HepG2 (cell line): ENCODE results near the gene KDM2B. TPM values are rescaled to one million over a fixed set of nuclear protein-coding genes. Genes with fewer than 3 reads are reported as not detected.
A peak's percentile ranks its signal among the peaks of the same experiment; 100 is the strongest.

Experiments used
- BORCS8-MEF2B ChIP-seq: sonication (generic); formaldehyde crosslinking; IDR thresholded peaks from 2 replicates; pipeline ENCODE4 v1.8.0; 2022; ENCODE audit warnings: mild to moderate bottlenecking, missing genetic modification reagents
- CEBPZ ChIP-seq: IDR thresholded peaks from 2 replicates; pipeline ENCODE4 v1.6.1; 2012; ENCODE audit warnings: low read length, improper control_type of control experiment
- DMTF1 ChIP-seq: sonication (generic); formaldehyde crosslinking; IDR thresholded peaks from 2 replicates; pipeline ENCODE4 v1.4.0; 2020; ENCODE audit warnings: mild to moderate bottlenecking, missing genetic modification reagents
- HMG20A ChIP-seq: IDR thresholded peaks from 2 replicates; pipeline ENCODE4 v1.6.1; 2016; ENCODE audit warnings: borderline replicate concordance
- HNRNPK ChIP-seq: fragments of 200-400 bp; formaldehyde crosslinking; IDR thresholded peaks from 2 replicates; pipeline ENCODE4 v1.6.1; 2018; ENCODE audit warnings: low read length, low read depth, moderate library complexity, mild to moderate bottlenecking; ENCODE audit not compliant: poor library complexity, severe bottlenecking
- HNRNPL ChIP-seq: fragments of 200-400 bp; formaldehyde crosslinking; IDR thresholded peaks from 2 replicates; pipeline ENCODE4 v1.6.1; 2017; ENCODE audit warnings: mild to moderate bottlenecking, low read depth, low read length
- MAFK ChIP-seq, 2 experiments: IDR thresholded peaks in 1 of 2; conservative IDR thresholded peaks in 1 of 2; 2 replicates each; pipeline ENCODE4 v1.6.1; 2011; ENCODE audit warnings: improper control_type of control experiment in 2 of 2, low read length in 2 of 2
- MED1 ChIP-seq: sonication (generic); formaldehyde crosslinking; IDR thresholded peaks from 2 replicates; pipeline ENCODE4 v1.4.0; 2020; ENCODE audit warnings: missing genetic modification reagents
- MIER3 ChIP-seq: IDR thresholded peaks from 2 replicates; pipeline ENCODE4 v1.6.1; 2016; ENCODE audit warnings: missing compliant biosample characterization, borderline replicate concordance
- RXRB ChIP-seq: IDR thresholded peaks from 2 replicates; pipeline ENCODE4 v1.6.1; 2016; ENCODE audit warnings: borderline replicate concordance, missing genetic modification reagents, missing compliant biosample characterization
- STAG1 ChIP-seq: sonication (generic); formaldehyde crosslinking; IDR thresholded peaks from 2 replicates; pipeline ENCODE4 v1.4.0; 2020; ENCODE audit warnings: missing genetic modification reagents
- UBTF ChIP-seq: sonication (generic); formaldehyde crosslinking; IDR thresholded peaks from 2 replicates; pipeline ENCODE4 v1.4.0; 2020; ENCODE audit warnings: mild to moderate bottlenecking, missing genetic modification reagents
- WIZ ChIP-seq: sonication (generic); formaldehyde crosslinking; IDR thresholded peaks from 2 replicates; pipeline ENCODE4 v1.5.1; 2020; ENCODE audit warnings: mild to moderate bottlenecking, missing genetic modification reagents
- ZKSCAN8 ChIP-seq: IDR thresholded peaks from 2 replicates; pipeline ENCODE4 v1.6.1; 2016; ENCODE audit warnings: borderline replicate concordance, missing genetic modification reagents, missing compliant biosample characterization
- ZNF337 ChIP-seq: sonication (generic); formaldehyde crosslinking; IDR thresholded peaks from 2 replicates; pipeline ENCODE4 v1.5.1; 2020; ENCODE audit warnings: missing genetic modification reagents, low read depth, mild to moderate bottlenecking, borderline replicate concordance
- ZNF598 ChIP-seq: sonication (generic); formaldehyde crosslinking; IDR thresholded peaks from 2 replicates; pipeline ENCODE4 v1.5.1; 2020; ENCODE audit warnings: mild to moderate bottlenecking, missing genetic modification reagents, borderline replicate concordance
- ZNF691 ChIP-seq: sonication (generic); formaldehyde crosslinking; IDR thresholded peaks from 2 replicates; pipeline ENCODE4 v1.4.0; 2020; ENCODE audit warnings: missing genetic modification reagents, low read depth, mild to moderate bottlenecking, borderline replicate concordance
- ZNF761 ChIP-seq: sonication (generic); formaldehyde crosslinking; conservative IDR thresholded peaks from 2 replicates; pipeline ENCODE4 v1.4.0; 2020; ENCODE audit warnings: mild to moderate bottlenecking, missing genetic modification reagents
- ZSCAN22 ChIP-seq: sonication (generic); formaldehyde crosslinking; IDR thresholded peaks from 2 replicates; pipeline ENCODE4 v1.4.0; 2020; ENCODE audit warnings: mild to moderate bottlenecking, missing genetic modification reagents
- polyA plus RNA-seq, 8 experiments: library from polyadenylated mRNA; depleted of rRNA in 3 of 8; stranded (reverse) in 7 of 8; unstranded in 1 of 8; fragments of >200 nt; fragmentation: Illumina TruSeq in 4 of 8; extraction: Trizol in 4 of 8; gene quantifications; 2 replicates each; pipeline versions ENCODE4 v1.2.1 to v1.2.3, GENCODE V29; 2011 to 2016; ENCODE audit warnings: low read depth in 4 of 8, missing spikeins in 1 of 8, mixed read lengths in 1 of 8; ENCODE audit not compliant: insufficient read depth in 1 of 8
- total RNA-seq, 5 experiments: library from RNA; depleted of rRNA; stranded (reverse); fragments of >200 nt; fragmentation: Illumina TruSeq; extraction: Trizol; gene quantifications; 2 replicates each; pipeline ENCODE4 v1.2.3, GENCODE V29; 2016; ENCODE audit warnings: low read depth in 1 of 5

The KDM2B gene
- total and polyA plus RNA-seq, 2 of the 13 experiments (the other 11 are each of a cell fraction or from before 2014, with no cell fraction given): 17.5 to 26.1 TPM

GRCh38 chr12:121399391-121400331 lies 181.2 kb downstream of the KDM2B start, which contains the start of gene RNF34 (continued):
- TF ChIP-seq UBTF (CRISPR knock-in tag): no peak; the same call in 1 of the 2 replicates
- TF ChIP-seq HNRNPK: no peak
- no peak for TF ChIP-seq MAFK (conservative IDR thresholded peaks at IDR 0.05 in 1 of 2, IDR thresholded peaks at IDR 0.05 in 1 of 2; ENCODE audit: low read length in 2 of 2)
- TF ChIP-seq BORCS8-MEF2B: no peak; the same call in none of the 2 replicates
- peak; percentile 82; the same call in 1 of the 2 replicates for TF ChIP-seq ZNF337 (CRISPR knock-in tag)
- TF ChIP-seq HMG20A (CRISPR knock-in tag): no peak
- peak; percentile 50 for TF ChIP-seq MED1 (CRISPR knock-in tag)
- 0 out of 2 replicates have a peak, but pooled peaks have one; percentile 25 for TF ChIP-seq RXRB (CRISPR knock-in tag)
- TF ChIP-seq MIER3 (CRISPR knock-in tag): no peak
- no peak for TF ChIP-seq DMTF1
- no peak for TF ChIP-seq STAG1 (CRISPR knock-in tag)
- no peak for TF ChIP-seq CEBPZ
- TF ChIP-seq ZNF598: no peak; the same call in 1 of the 2 replicates
- no peak for TF ChIP-seq ZKSCAN8 (CRISPR knock-in tag)
- no peak for TF ChIP-seq WIZ (CRISPR knock-in tag)
- TF ChIP-seq HNRNPL: no peak
- no peak for TF ChIP-seq ZSCAN22 (CRISPR knock-in tag)
- peak; percentile 66; the same call in 1 of the 2 replicates for TF ChIP-seq ZNF761 (CRISPR knock-in tag)
- peak; percentile 75; the same call in 1 of the 2 replicates for TF ChIP-seq ZNF691 (CRISPR knock-in tag)
